ENCODE measurements around the gene CTIF. TPM values are rescaled to one million over a fixed set of nuclear protein-coding genes. Genes with fewer than 3 reads are reported as not detected.

CTIF gene
- total and polyA plus RNA-seq, 4 donors, result 12.2 to 45.7 (median 32.6) TPM

DNA sequence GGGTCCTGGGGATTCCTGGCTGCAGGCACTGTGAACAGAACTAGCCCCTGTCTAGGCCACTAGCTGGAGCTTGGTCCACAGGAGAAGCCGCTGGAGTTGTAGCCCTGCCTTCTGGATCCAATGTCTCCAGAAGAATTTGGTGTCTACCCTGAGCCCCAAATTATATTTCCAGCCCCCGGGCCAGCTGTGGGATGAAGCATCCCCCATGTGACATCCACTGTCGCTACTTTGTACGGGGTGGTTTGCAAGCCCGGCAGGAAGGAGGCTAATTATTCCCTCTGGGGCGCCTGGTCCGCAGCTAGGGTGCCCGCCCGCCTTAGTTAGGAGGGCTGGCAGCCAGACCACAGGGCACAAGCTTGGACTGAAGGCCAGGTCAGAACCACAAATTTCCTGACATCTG is 305.4 kb downstream of the CTIF start:
- no peak for ATAC-seq (ENCODE audit: insufficient read depth, low FRiP score)
- 90 to 96% methylated on average over 9 of the region's 9 CpGs for WGBS, 2 donors
- H3K27ac ChIP-seq (ENCODE audit: low read depth in 1 of 2, low read length in 1 of 2), result no peak overlapping the region
- no peak overlapping the region for H3K9ac ChIP-seq (ENCODE audit: insufficient read depth in 1 of 2, low read length in 2 of 2)
- no peaks in the 10 kb centered on the region for H3K9me3 ChIP-seq (ENCODE audit: control insufficient read depth in 4 of 4, insufficient read depth in 3 of 4, low read length in 3 of 4)
- DNase-seq, result no peak
- no peaks in the 10 kb centered on the region for H3K36me3 ChIP-seq (ENCODE audit: control insufficient read depth in 4 of 4, insufficient read depth in 4 of 4, low read length in 4 of 4)
- no peaks in the 10 kb centered on the region for H3K27me3 ChIP-seq (ENCODE audit: control insufficient read depth in 3 of 3, insufficient read depth in 3 of 3, low read length in 2 of 3)
- H3K4me3 ChIP-seq, result no peak overlapping the region
- peaks cover 0 to 35% (median 29%) of the 10 kb centered on the region in 5 donors for H3K4me1 ChIP-seq (ENCODE audit: control insufficient read depth in 5 of 5, insufficient read depth in 5 of 5, low read length in 5 of 5)
- TF ChIP-seq, protein P1, sequence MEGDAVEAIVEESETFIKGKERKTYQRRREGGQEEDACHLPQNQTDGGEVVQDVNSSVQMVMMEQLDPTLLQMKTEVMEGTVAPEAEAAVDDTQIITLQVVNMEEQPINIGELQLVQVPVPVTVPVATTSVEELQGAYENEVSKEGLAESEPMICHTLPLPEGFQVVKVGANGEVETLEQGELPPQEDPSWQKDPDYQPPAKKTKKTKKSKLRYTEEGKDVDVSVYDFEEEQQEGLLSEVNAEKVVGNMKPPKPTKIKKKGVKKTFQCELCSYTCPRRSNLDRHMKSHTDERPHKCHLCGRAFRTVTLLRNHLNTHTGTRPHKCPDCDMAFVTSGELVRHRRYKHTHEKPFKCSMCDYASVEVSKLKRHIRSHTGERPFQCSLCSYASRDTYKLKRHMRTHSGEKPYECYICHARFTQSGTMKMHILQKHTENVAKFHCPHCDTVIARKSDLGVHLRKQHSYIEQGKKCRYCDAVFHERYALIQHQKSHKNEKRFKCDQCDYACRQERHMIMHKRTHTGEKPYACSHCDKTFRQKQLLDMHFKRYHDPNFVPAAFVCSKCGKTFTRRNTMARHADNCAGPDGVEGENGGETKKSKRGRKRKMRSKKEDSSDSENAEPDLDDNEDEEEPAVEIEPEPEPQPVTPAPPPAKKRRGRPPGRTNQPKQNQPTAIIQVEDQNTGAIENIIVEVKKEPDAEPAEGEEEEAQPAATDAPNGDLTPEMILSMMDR (IDR thresholded peaks at IDR 0.05; ENCODE audit: control extremely low read depth, extremely low read depth), result no peak

DNA sequence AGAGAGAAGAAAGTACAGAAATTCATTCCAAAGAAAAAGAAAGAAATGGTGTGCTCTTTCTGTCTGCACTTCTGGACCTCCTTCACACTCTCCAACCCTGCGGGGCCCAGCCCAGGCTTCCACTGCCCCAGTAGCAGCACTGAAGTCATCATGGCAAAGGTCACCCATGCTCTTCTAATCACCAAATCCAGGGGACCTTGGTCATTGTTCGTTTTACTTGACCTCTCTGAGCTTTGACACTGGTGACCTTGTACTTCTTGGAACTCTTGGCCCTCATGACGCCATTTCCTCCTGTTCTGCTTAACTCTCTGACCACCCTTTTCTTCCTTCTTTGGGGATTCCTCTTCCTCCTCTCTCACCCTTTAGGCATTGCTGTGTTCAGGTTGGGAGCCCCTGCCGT is 306.3 kb downstream of the CTIF start:
- H3K27ac ChIP-seq (ENCODE audit: low read depth in 1 of 2, low read length in 1 of 2), result no peak overlapping the region
- TF ChIP-seq, protein P1 (IDR thresholded peaks at IDR 0.05; ENCODE audit: control extremely low read depth, extremely low read depth), result no peak
- peaks cover 0 to 32% (median 29%) of the 10 kb centered on the region in 5 donors for H3K4me1 ChIP-seq (ENCODE audit: control insufficient read depth in 5 of 5, insufficient read depth in 5 of 5, low read length in 5 of 5)
- no peak overlapping the region for H3K9ac ChIP-seq (ENCODE audit: insufficient read depth in 1 of 2, low read length in 2 of 2)
- H3K9me3 ChIP-seq (ENCODE audit: control insufficient read depth in 4 of 4, insufficient read depth in 3 of 4, low read length in 3 of 4), result no peaks in the 10 kb centered on the region
- no peaks in the 10 kb centered on the region for H3K27me3 ChIP-seq (ENCODE audit: control insufficient read depth in 3 of 3, insufficient read depth in 3 of 3, low read length in 2 of 3)
- H3K36me3 ChIP-seq (ENCODE audit: control insufficient read depth in 4 of 4, insufficient read depth in 4 of 4, low read length in 4 of 4), result no peaks in the 10 kb centered on the region
- 76 to 88% methylated on average over 4 of the region's 4 CpGs for WGBS, 2 donors
- H3K4me3 ChIP-seq, result no peak overlapping the region
- no peak for DNase-seq
- no peak for ATAC-seq (ENCODE audit: insufficient read depth, low FRiP score)

DNA sequence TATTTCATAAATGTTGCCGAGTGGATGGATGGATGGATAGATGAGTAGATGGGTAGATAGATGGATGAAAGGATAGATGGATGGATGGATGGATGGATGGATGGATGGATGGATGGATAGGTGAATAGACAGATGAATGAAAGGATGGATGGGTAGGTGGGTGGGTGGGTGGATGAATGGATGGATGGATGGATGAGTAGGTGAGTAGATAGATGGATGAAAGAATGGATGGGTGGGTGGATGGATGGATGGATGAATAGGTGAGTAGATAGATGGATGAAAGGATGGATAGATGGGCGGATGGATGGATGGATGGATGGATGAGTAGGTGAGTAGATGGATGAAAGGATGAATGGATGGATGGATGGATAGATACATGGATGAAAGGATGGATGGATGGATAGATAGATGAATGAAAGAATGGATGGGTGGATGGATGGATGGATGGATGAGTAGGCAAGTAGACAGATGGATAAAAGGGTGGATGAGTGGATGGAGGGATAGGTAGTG is 307.6 kb downstream of the CTIF start:
- DNase-seq (no peak), ATAC-seq (ENCODE audit: insufficient read depth, low FRiP score) (no peak)
- Histone ChIP-seq H3K9me3 (ENCODE audit: control insufficient read depth in 4 of 4, insufficient read depth in 3 of 4, low read length in 3 of 4) (no peaks in the 10 kb centered on the region), H3K4me3 (no peak overlapping the region), H3K27ac (ENCODE audit: low read depth in 1 of 2, low read length in 1 of 2) (no peak overlapping the region), H3K4me1 (ENCODE audit: control insufficient read depth in 5 of 5, insufficient read depth in 5 of 5, low read length in 5 of 5) (peaks cover 0 to 40% (median 34%) of the 10 kb centered on the region in 5 donors), H3K9ac (ENCODE audit: insufficient read depth in 1 of 2, low read length in 2 of 2) (no peak overlapping the region), H3K36me3 (ENCODE audit: control insufficient read depth in 4 of 4, insufficient read depth in 4 of 4, low read length in 4 of 4) (no peaks in the 10 kb centered on the region), H3K27me3 (ENCODE audit: control insufficient read depth in 3 of 3, insufficient read depth in 3 of 3, low read length in 2 of 3) (no peaks in the 10 kb centered on the region)
- TF ChIP-seq, protein P1 (IDR thresholded peaks at IDR 0.05; ENCODE audit: control extremely low read depth, extremely low read depth), result no peak
- 97% methylated on average over 2 of the region's 2 CpGs for WGBS, 2 donors
